Dedifferentiated amniotic fluid mesenchymal stem cell (primary cell): ENCODE measurements around the gene ZSWIM6.
A peak's percentile ranks its signal among the peaks of the same experiment; 100 is the strongest.

Experiments
- DNase-seq: peaks from one replicate; pipeline ENCODE4 v3.0.0-alpha.2; 2016; ENCODE audit errors: extremely low spot score

Gene ZSWIM6

DNA sequence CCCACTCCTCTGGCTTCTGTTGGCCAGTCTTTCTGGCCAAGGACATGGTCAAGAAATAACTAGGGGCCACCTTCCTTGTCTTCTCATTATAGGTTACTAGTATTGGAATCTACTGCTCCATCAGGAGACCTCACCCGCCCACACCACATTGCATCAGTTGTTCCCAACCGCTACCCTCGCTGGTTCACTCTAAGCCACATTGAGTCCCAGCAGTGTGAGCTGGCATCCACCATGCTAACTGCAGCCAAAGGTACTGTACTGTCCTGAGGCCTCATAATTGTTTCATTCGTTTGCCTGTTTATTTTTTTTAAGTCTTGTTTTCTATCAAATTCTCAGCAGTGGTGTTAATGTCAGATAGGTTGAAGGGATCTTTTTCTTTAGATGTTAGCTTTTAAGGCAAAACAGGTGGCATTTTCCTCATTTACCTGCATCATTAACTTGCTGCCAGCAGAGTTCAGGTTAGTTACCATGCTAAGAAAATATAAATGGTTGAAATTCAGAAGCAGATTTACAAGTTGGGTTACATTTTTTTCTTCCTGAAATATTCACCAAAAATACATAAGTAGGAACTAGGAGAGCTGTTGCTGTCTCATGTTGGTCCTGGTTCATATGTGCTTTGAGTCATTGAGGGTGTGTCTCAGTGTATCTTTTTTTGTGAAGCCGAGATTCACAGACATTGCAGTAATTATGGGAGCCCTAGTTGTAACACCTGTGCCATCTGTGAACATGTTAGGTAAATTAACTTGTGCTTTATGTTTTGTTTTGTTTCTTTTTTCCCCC, 206.9 kb downstream of the ZSWIM6 start:
- no peak for DNase-seq

DNA sequence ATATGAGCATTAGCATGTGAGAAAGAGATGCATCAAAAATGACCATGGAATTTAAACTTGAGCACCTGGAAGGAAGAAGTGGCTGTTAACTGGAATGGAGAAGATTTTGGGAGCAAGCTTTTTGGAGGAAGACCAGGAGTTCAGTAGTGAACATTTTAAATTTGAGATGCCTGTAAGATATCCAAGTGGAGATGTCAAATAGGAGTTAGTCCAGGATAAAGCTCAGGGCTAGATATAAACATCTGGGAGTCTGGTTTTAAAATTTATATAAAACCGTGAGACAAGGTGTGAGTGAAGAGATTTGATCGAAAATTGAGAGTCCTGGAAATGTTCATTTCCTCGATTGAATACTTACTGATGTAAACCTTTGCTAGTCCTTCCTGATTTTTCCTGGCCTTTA, 217.5 kb downstream of the ZSWIM6 start:
- DNase-seq, result no peak

DNA sequence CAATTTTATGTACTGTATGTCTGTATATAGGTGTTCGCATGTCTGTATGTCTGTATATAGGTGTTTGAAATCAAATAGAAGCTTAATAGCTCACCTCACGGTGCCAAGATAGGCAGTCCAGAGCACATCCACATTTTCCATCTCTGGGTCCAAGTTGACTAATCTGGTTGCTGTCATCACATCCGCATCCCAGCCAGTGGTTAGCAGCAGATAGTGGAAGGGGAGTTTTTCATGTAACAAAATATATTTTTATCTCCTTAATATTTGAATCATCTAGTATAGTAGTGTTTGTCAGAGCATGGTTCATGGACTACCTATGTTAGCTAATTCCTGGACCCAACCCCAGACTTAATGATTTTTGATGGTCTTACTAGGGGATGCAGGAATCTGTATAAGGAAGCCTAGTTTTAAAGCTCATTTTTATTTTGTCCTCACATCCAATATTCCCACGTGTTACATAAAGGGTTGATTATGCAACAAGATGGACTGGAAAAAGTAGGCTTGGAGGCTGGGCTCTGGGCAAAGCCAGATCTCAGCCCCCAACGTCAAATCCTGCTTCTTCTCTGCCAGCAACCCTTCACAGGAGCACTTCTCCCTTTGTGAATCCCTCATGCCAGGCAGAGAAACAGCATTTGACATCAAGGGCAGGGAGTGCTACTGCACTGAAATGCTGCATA, 219.7 kb downstream of the ZSWIM6 start:
- DNase-seq, result no peak

DNA sequence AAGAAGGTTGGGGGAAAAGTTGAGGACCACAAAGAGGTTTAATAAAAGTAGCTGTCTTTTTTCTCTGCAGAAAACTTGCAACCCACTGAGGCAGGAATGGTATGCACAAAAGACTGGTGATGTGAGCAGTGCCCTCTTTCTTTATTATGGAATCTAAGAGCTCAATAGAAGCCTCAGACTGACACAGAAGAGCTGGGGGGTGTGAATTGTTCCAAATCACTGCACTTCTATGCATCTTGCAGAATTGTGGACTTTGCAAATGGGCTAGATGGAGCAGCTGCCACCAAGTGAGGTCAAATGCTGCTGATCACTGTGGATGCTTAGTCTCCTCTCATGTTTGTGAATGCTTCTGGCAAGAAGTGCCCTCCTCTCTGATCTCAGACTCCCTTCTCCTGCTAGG, 227.1 kb downstream of the ZSWIM6 start:
- no peak for DNase-seq

DNA sequence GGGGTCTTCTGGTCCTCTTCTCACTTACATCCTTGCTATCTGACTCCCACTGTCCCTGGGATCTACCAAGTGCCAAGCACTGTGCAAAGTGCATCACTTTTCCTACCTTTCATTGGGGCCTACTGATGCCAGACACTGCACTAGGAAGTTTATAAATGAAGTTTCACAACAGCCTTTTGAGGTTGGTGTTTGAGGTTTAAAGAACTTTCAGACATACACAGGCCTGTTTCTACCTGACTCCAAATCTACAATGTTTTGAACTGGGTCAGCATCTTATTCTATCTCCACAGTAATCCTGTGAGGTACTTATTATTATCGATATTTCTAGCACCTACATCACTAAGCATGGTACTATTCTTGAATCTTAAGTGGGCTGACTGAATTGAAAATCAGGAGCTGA, 227.7 kb downstream of the ZSWIM6 start:
- DNase-seq, result no peak

DNA sequence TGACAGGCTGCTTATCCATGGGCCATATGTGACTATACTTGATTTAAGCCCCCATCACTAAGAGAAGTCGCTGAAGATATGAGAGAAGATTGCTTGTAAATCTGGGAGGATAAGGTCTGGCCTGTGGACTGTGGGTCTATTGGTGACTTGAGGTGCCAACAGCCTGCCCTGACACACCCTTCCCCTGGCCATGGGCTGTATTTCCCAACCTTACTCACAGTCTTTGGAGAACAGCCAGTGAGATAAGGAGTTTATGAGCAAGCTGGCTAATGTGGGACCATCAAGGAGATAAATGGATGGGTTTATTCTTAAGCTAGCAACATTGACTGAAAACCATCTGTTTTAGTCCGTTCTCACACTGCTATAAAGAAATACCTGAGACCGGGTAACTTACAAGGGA, 231.3 kb downstream of the ZSWIM6 start:
- DNase-seq, result no peak

DNA sequence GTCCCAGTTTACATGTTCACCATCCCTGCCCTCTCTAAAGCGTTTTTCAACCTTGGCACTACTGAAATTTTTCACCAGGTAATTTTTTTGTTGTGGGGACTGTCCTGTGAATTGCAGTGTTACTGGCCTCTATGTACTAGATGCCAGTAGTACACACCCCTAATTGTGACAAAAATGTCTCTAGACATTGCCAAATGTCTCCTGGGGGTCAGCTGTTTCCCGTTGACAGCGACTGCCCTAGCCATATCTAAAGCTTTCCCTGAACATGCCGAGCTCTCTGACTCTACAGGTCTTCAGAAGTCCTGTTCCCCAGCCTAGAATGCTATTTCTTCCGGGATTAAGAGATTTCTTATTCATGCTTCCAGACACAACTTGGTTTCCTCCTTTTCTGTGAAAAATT, 235.3 kb downstream of the ZSWIM6 start:
- no peak for DNase-seq

DNA sequence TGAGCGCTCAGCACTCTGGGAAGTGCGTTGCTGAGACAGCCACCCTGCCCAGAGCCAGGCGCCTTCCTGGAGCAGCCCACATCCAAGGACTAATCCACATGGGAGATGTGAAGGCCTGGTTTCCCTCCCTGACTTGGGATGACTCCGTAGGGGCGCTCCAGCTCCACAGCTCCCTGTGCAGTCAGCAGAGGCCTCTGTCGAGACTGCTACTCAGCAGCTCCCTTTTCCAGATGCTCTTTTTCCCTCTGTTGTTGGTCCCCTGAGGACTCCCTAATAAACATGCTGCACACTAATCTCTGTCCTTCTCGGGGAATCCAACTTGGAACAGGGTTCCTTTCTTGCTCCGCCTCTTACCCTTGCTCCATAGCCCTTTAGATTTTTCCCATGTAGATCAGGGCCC, 237.3 kb downstream of the ZSWIM6 start:
- no peak for DNase-seq

DNA sequence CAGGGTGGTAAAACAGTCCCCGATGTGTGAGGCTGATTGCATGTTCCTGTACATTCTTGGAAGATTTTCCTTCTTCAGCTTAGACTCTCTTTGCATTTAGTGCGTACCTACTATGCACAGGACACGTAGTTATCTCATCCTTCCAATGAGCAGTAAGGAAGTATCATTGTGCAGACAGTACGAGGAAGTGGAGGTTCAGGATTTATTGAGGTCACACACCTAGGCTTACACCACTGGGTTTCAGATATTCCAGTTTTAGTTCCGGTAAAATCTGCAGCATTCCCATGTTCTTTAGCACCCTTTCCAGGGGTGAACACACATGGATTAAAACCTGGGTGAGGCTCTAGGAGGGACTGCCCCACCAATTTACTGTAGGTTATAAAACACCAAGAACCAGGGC, 238.7 kb downstream of the ZSWIM6 start:
- DNase-seq, result no peak

DNA sequence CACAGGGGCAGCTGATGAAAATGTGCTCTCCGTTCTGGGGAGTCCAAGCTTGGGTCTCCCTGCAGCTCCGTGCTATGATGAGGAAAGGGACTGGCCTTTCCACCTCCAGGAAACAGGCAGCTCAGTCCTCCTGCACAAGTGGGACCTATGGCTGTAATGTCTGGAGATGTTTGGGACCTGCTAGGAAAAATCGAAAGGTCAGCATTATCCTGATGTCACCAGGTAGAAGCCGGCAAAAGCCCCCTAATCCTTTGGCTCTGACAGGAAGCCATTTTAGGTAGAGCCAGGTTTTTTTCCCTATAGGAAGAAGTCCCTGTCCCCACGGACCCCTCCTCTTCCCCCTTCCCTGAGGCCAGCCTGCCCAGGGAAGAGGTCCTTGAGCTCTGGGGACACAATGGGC, 240.9 kb downstream of the ZSWIM6 start:
- DNase-seq, result no peak

DNA sequence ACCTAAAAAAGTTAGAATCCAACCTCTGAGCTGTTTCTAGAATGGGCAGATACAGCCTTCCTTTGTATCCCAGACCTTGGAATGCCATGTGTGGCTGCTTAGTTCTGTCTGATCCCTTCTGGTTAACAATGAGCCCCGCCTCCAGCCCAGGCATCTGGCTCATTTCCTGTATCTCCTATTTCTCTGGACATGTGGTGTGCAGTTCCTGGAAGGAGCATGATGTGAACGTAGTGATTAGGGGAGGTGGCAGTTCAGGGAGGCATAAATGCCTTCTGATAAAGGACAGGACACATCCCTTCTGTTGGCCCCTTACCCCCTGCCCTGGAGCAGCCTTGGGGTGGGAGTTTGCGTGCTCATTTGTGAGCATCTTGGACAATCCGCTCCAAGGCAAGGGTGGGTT, 243.0 kb downstream of the ZSWIM6 start:
- DNase-seq, result peak; percentile 40

DNA sequence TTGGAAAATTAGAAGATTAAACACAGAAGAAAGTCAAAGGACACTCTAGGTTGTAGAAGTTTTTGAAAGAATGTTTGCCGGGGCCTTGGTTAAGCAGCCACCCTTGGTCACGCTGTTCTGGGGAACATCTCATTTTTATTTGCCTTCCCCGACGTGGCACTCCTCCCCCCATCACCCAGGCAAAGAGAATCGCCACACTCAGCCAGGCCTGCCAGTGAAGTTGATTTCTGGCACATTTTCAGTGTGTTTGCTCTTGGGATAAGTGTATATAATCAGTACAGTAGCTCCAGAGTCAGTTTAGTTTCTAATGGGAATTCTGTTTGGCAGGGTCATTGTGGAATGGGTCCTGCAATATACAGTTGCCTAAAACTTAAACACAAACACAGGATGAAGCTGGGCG, 243.5 kb downstream of the ZSWIM6 start:
- no peak for DNase-seq

DNA sequence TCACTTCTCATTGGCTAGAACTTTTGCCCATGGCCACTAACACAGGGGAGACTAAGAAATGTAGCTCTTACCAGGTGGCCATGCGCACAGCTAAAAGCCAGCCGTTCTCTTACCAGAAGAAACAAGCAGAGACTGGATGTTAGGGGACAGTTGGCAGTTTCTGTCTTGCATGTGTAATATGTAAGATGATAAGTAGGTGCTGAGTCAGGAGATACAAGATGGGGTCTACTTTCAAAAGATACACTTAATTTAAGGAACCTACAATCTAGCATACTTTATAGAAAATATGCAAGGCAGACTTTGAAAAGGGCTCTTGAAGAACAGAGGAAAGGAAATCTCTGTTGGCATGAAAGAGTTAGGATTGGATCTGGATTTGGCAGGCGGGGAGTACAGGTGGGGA, 244.5 kb downstream of the ZSWIM6 start:
- no peak for DNase-seq

DNA sequence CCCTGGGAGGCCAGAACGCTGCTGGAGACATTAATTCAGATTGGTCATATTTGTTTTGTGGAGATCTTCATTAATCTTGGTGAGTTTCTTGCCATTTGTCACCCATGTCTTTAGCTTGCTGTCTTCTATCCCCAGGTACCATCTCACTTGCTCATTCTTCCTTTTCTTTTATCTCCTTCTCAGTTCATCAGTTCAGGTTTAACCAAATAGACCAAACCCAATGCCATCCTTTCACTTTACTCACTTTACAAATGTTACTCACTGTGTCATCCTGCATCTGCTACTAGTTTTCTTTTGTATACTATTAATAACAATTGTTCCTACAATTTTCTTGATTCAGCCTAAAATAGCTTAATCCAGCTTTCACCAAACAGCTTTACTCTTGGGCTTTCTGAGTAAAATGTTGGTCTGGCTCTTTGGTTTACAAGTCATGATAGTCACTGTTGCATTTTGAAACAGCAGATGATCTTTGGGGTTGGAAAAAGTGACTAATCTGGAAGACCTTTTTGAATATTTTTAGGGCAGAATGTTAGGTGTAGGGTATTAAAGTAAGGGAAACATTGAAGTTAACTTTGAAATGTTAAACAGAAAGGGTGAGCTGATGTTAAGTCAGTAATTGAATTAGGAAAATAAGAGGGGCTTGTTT, 246.9 kb downstream of the ZSWIM6 start:
- DNase-seq, result no peak

DNA sequence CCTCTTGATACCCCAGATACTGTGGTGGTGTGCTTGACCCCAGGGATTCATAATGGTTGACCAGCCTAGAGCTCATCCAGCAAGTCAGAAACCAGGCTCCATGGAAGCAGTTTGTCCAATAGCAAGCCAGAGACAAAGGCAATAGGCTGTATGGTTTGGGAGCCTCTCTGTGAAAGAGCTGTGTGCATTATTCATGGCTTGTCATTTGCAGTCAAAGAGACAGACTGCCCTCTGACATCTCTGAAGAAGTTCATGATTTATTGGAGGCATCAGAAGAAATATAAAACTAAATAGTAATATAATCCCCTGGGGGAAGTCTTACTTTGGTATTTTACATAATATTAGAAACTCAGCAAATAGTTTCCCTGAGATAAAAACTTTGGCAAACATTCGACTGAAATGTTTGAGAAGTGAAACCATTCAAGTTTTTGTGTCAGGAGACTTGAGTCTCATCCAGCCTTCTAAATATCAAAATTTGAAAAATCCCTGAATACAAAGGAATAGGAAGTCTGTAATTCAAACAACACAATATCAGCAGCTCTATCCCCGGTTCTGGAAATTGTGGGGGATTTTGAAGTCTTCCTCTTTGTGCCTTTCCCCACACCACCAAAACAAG, 250.3 kb downstream of the ZSWIM6 start:
- DNase-seq, result no peak

DNA sequence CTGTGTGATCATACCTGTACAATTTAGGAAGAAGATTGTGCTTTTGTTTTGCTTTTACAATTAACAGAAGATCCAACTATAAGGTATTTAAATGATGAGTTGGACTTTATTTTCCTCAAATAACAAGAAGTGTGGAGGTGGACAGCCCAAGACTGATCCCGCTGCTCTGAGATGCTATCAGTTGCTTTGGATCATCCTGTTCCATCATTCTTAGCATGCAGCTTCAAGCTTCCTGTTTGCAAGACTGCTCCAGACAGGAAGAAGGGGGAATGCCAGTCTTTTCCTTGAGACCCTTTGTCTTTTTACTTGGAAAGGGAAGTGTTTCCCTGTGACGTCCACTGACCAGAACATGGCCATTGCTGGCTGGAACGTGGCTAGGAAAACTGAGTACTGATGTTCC, 250.8 kb downstream of the ZSWIM6 start:
- no peak for DNase-seq

DNA sequence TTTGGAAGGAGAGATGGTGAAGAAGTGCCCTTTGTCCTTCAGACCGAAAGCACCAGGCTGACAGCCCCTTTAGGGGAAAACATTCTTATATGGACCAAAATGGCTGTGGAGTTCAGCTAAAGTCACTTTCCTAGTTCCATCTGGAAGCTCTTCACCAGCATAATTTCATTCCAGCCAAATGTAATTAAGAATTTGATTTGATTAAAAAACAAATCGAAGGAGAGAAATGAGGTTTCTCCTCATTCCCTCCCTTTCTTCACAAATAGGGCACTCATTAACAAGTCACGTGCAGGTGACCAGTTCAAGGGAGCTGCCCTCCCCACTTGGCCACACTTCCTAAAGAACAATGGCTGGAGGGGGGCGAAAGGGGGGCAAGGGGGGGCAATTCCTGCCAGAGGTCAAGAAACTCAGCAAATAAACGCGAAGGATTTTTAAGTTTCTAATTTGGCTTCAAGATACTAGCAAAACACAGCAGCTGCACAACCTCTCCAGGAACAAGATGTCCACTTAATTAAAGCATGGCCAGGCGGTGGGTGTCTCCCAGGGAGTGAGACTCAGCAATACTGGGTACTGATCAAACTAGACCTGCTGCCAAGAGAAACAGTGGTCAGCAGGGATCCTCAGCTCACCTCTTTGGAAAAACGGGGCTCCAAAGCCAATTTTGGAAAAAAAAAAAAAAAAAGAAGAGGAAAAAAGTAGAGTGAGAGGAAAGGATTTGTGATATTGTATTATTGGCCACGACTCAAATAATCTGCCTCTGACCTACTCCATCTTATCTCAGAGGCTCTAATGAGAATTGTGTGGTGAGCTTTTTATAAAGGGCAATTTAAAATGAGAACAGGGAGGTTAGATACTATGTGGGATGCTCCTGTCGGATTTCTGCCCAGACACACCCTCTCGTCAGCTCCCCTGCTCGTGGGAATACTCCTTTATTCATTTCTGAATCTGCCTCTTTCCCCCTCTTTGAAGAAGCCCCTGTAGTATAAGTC, 254.3 kb downstream of the ZSWIM6 start:
- no peak for DNase-seq

DNA sequence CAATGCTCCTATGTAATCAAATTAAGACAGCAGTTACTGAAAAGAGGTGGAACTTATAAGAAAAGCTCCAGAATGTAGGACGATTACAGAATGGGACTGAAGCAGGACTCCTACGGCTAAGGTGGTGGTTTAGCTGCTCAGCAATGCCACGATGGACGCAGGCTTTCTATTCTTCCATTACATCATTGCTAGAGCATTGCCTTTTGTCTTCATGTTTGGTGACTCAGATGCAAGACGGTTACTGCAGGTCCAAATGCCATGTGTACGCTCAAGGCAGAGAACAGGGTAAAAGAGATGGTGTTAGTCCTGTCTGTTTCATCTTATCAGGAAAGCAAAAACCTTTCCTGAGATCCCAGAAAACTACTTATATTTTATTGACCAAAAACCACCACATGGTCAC, 255.1 kb downstream of the ZSWIM6 start:
- DNase-seq, result no peak

DNA sequence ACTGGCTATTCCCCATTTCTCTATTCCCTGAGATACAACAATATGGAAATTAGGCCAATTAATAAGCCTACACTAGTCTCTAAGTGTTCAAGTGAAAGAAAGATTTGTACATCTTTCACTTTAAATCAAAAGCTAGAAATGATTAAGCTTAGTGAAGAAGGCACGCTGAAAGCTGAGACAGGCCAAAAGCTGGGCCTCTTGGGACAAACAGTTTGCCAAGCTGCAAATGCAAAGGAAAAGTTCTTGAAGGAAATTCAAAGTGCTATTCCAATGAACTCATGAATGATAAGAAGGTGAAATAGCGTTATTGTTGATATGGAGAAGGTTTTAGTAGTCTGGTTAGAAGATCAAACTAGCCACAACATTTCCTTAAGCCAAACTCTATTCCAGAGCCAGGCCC, 256.2 kb downstream of the ZSWIM6 start:
- no peak for DNase-seq

DNA sequence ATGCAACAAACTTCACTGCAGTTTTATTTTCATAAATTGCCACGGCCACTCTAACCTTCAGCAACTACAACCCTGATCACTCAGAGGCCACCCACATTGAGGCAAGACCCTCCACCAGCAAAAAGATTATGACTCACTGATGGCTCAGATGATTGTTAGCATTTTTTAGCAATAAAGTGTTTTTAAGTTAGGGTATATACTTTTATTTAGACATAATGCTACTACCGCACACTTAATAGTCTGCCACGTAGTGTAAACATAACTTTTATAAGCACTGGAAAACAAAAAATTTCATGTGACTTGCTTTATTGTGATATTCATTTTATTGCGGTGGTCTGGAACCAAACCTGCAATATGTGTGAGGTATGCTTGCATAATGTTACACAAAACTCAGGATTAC, 257.9 kb downstream of the ZSWIM6 start:
- DNase-seq, result no peak

DNA sequence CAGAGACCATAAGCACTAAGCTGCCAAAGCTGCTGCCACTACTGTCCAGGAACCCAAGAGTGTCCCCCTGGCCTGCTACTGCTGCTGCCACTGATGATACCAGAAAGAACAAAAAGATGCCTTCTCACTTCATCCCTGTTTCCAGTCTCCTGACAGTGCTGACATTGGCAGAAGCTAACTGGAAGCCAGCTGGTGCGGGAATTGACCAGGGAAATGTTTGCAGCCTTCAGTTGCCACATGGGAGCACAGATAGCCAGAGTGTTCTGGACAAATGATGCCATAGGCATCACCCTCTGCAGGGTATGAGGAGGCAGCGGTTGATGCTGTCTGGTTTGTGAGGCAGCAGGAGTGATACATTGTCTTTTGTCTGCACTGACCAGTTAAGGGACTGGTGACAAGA, 258.4 kb downstream of the ZSWIM6 start:
- no peak for DNase-seq

DNA sequence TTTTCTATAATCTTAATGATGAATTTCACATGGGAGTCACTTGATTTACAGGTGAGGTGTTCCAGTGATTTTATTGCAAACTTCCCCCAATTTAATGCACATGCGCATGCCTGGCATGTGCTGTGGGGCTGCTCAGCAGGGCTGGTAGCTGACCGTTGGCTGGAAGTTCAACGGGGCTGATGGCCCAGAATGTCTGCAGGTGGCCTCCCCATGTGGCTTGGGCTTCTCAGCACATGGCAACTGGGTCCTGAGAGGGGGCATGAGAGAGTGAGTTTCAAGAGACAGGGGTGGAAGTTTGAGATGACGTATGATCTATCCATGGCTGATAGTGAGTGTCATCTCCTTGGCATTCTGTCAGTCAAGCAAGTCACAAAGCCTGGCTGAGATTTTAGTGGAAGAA, 259.8 kb downstream of the ZSWIM6 start:
- no peak for DNase-seq
